Fibroblast of villous mesenchyme (primary cell): ENCODE results near the gene CHFR. TPM values are rescaled to one million over a fixed set of nuclear protein-coding genes. Genes with fewer than 3 reads are reported as not detected.
"Not testable (repeated sequence)": the region's sequence is repeated elsewhere in the genome, so short reads cannot be mapped to it uniquely, and the experiment has no call there.

ENCODE experiments used
- DNase-seq: peaks from one replicate; pipeline ENCODE4 v3.0.0-alpha.2; 2010; ENCODE audit warnings: low read depth
- H3K4me3 ChIP-seq: 2 replicates; pipeline ENCODE4 v1.5.1; 2011; ENCODE audit warnings: low read depth, mild to moderate bottlenecking, low read length
- total RNA-seq: library from RNA; depleted of rRNA; stranded (reverse); fragments of >200 nt; gene quantifications from 2 replicates; pipeline ENCODE4 v1.2.3, GENCODE V29; 2012
- TF ChIP-seq, protein P1 (sequence below): IDR thresholded peaks from 2 replicates; pipeline ENCODE4 v1.5.1; 2012; ENCODE audit warnings: low read depth, mild to moderate bottlenecking, low read length; ENCODE audit not compliant: insufficient read depth

CHFR gene
- total RNA-seq, 1 donor: 48.8 TPM

DNA sequence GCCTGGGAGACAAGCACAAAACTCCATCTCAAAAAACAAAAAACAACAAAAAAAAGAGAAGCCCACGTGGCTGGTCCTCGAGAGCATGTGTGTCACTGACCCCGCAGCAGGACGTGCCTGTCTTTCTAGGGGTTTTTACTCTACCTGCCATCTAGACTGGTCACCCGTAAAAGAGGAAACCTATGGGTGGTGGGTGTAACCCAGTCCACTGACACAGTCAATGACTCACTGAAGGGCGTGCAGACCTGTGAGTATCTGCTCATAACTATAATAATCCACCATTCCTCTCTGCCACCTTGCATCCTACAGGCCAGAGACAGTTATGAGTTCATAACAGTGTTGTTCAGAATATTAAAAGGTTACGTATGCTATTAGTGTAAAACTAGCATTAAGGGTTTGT is 63.4 kb downstream of the CHFR start:
- TF ChIP-seq, protein P1, sequence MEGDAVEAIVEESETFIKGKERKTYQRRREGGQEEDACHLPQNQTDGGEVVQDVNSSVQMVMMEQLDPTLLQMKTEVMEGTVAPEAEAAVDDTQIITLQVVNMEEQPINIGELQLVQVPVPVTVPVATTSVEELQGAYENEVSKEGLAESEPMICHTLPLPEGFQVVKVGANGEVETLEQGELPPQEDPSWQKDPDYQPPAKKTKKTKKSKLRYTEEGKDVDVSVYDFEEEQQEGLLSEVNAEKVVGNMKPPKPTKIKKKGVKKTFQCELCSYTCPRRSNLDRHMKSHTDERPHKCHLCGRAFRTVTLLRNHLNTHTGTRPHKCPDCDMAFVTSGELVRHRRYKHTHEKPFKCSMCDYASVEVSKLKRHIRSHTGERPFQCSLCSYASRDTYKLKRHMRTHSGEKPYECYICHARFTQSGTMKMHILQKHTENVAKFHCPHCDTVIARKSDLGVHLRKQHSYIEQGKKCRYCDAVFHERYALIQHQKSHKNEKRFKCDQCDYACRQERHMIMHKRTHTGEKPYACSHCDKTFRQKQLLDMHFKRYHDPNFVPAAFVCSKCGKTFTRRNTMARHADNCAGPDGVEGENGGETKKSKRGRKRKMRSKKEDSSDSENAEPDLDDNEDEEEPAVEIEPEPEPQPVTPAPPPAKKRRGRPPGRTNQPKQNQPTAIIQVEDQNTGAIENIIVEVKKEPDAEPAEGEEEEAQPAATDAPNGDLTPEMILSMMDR: no peak
- DNase-seq: no peak
- no peak overlapping the region for H3K4me3 ChIP-seq

DNA sequence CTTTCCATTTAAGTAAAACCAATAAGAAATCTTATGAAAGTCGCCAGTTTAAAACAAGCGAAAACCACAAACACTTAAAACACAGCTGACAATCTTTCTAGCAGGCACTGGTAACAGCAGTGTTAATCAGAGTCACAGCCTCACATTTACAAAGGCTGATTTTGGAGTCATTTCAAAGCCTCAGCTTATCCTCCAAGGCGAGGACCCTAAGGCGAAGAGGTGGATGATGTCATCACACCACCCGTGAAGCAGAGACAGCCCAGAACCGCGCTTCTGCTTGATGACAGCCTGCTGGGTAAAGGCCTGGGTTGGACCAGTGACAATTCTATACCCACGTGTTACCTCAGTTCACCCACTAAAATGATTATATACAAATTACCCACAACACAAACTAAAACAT is 68.8 kb downstream of the CHFR start:
- TF ChIP-seq, protein P1: no peak
- no peak overlapping the region for H3K4me3 ChIP-seq
- DNase-seq: no peak

DNA sequence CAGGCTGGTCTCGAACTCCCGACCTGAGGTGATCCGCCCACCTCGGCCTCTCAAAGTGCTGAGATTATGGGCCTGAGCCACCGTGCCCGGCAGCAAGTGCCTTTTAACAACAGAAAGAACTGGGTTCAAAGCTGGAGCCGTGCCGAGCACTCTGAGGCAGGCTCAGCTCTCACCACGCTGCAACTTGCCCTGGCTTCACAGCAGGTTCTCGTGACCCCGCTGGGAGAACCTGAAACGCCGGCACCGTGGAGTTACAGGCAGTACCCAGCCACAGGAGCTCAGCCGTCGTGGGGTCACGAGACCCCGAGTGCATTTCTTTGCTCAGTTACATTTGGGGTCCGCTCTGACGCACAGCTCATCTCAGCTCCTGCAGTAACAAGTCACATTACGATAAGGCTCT is 73.2 kb downstream of the CHFR start:
- TF ChIP-seq, protein P1: no peak
- no peak overlapping the region for H3K4me3 ChIP-seq
- DNase-seq: no peak

DNA sequence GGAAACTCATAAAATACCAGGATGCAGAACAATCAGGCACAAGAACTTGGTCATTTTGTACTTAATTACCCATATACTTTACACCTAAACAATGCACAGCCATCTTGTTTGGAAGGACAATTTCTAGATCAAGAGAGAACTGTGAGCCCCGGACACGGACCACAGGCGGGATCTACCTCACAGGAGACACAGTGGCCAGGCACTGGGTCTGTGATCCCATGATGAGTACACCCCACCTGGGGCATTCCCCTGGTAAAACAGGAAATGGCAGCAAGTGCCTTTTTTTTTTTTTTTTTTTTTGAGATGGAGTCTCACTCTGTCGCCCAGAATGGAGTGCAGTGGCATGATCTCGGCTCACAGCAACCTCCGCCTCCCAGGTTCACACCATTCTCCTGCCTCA is 74.0 kb downstream of the CHFR start:
- no peak overlapping the region for H3K4me3 ChIP-seq
- TF ChIP-seq, protein P1: no peak
- DNase-seq: no peak

DNA sequence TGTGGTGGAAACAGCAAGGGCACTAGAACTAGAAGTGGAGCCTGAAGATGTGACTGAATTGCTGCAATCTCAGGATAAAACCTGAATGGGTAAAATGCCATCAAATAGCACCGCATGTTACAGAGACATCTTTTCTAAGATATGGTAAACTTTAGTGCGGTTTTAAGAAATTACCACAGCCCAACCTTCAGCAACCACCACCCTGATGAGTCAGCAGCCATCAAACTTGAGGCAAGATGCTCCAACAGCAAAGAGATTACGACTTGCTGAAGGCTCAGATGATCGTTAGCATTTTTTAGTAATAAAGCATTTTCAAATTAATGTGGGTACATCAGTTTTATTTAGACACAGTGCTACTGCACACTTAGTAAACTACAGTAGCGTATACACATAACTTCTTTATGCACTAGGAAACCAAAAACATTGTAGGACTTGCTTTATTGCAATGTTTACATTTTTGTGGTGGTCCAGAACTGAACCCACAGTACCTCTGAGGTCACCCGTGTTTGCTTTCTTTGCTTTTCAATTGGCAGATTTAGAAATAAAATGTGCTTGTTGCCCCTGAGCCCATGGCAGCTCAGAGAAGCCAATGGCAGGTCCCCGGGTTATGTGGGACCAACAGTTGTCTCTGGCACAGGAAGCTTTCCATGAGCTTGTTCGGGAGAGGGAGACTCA is 74.6 kb downstream of the CHFR start:
- DNase-seq: peak; percentile 92
- H3K4me3 ChIP-seq: no peak overlapping the region
- TF ChIP-seq, protein P1: no peak

DNA sequence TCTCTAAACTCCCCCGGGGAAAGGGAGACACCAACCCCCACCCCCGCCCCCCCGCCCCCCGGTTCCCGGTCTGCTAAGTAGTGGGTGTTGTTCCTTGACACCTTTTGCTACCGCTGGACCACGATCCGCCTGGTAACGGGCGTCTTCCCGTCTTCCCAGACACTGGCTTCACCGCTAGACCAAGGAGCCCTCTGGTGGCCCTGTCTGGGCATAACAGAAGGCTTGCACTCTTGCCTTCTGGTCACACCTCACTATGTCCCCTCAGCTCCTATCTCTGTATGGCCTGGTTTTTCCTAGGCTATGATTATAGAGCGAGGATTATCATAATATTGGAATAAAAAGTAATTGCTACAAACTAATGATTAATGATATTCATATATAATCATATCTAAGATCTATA is 78.0 kb downstream of the CHFR start:
- not testable (repeated sequence) for H3K4me3 ChIP-seq, DNase-seq
- TF ChIP-seq, protein P1: peak; percentile 41
